Mononuclear cell (primary cell): ENCODE results near the gene RAB6A. TPM values are rescaled to one million over a fixed set of nuclear protein-coding genes. Genes with fewer than 3 reads are reported as not detected.
A peak's percentile ranks its signal among the peaks of the same experiment; 100 is the strongest.

ENCODE experiments used
- H3K27me3 ChIP-seq: 2 replicates; pipeline ENCODE4 v1.6.0; 2011; ENCODE audit warnings: low read length, control low read depth; ENCODE audit not compliant: insufficient read depth
- H3K4me1 ChIP-seq: 2 replicates; pipeline ENCODE4 v1.5.1; 2011; ENCODE audit warnings: mild to moderate bottlenecking, low read length, control low read depth; ENCODE audit not compliant: insufficient read depth
- H3K4me3 ChIP-seq: 2 replicates; pipeline ENCODE4 v1.5.1; 2011; ENCODE audit warnings: mild to moderate bottlenecking, low read length, moderate library complexity
- H3K9me3 ChIP-seq: 2 replicates; pipeline ENCODE4 v1.5.1; 2011; ENCODE audit warnings: low read depth, mild to moderate bottlenecking, control low read depth, low read length
- total RNA-seq: library from RNA; depleted of rRNA; stranded (reverse); fragments of >200 nt; gene quantifications from one replicate; pipeline ENCODE4 v1.2.3, GENCODE V29; 2012

The RAB6A gene
- total RNA-seq, 1 donor = 85.2 TPM

GRCh38 chr11:73660497-73661034, 100.3 kb downstream of the RAB6A start:
- Histone ChIP-seq H3K4me3 (no peak overlapping the region), H3K27me3 (no peaks in the 10 kb centered on the region), H3K4me1 (peaks cover 20% of the 10 kb centered on the region), H3K9me3 (no peaks in the 10 kb centered on the region)

- no peak overlapping the region for H3K4me3 ChIP-seq
- no peaks in the 10 kb centered on the region for H3K9me3 ChIP-seq
- peaks cover 20% of the 10 kb centered on the region for H3K4me1 ChIP-seq
- no peaks in the 10 kb centered on the region for H3K27me3 ChIP-seq
These were observed 100.9 kb downstream of the RAB6A start for GRCh38 chr11:73659961-73660360.

GRCh38 chr11:73656985-73657384, 103.9 kb downstream of the RAB6A start:
- Histone ChIP-seq H3K4me1 (peaks cover 11% of the 10 kb centered on the region), H3K27me3 (no peaks in the 10 kb centered on the region), H3K9me3 (no peaks in the 10 kb centered on the region), H3K4me3 (no peak overlapping the region)

- Histone ChIP-seq H3K4me3 (no peak overlapping the region), H3K27me3 (no peaks in the 10 kb centered on the region), H3K4me1 (peaks cover 2% of the 10 kb centered on the region), H3K9me3 (no peaks in the 10 kb centered on the region)
These were observed 105.2 kb downstream of the RAB6A start for GRCh38 chr11:73655686-73656085.

- no peaks in the 10 kb centered on the region for H3K9me3 ChIP-seq
- H3K4me3 ChIP-seq = no peak overlapping the region
- H3K4me1 ChIP-seq = no peaks in the 10 kb centered on the region
- H3K27me3 ChIP-seq = no peaks in the 10 kb centered on the region
These were observed 106.3 kb downstream of the RAB6A start for GRCh38 chr11:73654482-73655021.

- no peaks in the 10 kb centered on the region for H3K27me3 ChIP-seq
- no peak overlapping the region for H3K4me3 ChIP-seq
- H3K4me1 ChIP-seq = no peaks in the 10 kb centered on the region
- H3K9me3 ChIP-seq = no peaks in the 10 kb centered on the region
These were observed 106.9 kb downstream of the RAB6A start for GRCh38 chr11:73653996-73654395.

GRCh38 chr11:73652856-73653559, 107.9 kb downstream of the RAB6A start:
- H3K27me3 ChIP-seq = no peaks in the 10 kb centered on the region
- H3K4me1 ChIP-seq = peaks cover 2% of the 10 kb centered on the region
- no peaks in the 10 kb centered on the region for H3K9me3 ChIP-seq
- no peak overlapping the region for H3K4me3 ChIP-seq

GRCh38 chr11:73652046-73652730, 108.7 kb downstream of the RAB6A start:
- H3K9me3 ChIP-seq = no peaks in the 10 kb centered on the region
- H3K4me1 ChIP-seq = peaks cover 9% of the 10 kb centered on the region
- H3K4me3 ChIP-seq = no peak overlapping the region
- no peaks in the 10 kb centered on the region for H3K27me3 ChIP-seq

- H3K4me3 ChIP-seq = no peak overlapping the region
- H3K27me3 ChIP-seq = no peaks in the 10 kb centered on the region
- H3K9me3 ChIP-seq = no peaks in the 10 kb centered on the region
- peaks cover 12% of the 10 kb centered on the region for H3K4me1 ChIP-seq
These were observed 109.2 kb downstream of the RAB6A start for GRCh38 chr11:73651661-73652045.

GRCh38 chr11:73651252-73651651, 109.6 kb downstream of the RAB6A start:
- H3K9me3 ChIP-seq = no peaks in the 10 kb centered on the region
- no peaks in the 10 kb centered on the region for H3K27me3 ChIP-seq
- H3K4me3 ChIP-seq = no peak overlapping the region
- peaks cover 12% of the 10 kb centered on the region for H3K4me1 ChIP-seq

- peaks cover 17% of the 10 kb centered on the region for H3K4me1 ChIP-seq
- H3K27me3 ChIP-seq = no peaks in the 10 kb centered on the region
- no peaks in the 10 kb centered on the region for H3K9me3 ChIP-seq
- H3K4me3 ChIP-seq = no peak overlapping the region
These were observed 110.5 kb downstream of the RAB6A start for GRCh38 chr11:73650400-73650799.

GRCh38 chr11:73649206-73649605, 111.7 kb downstream of the RAB6A start:
- H3K9me3 ChIP-seq = no peaks in the 10 kb centered on the region

GRCh38 chr11:73648571-73649046, 112.3 kb downstream of the RAB6A start:
- peaks cover 22% of the 10 kb centered on the region for H3K4me1 ChIP-seq
- no peaks in the 10 kb centered on the region for H3K27me3 ChIP-seq
- no peak overlapping the region for H3K4me3 ChIP-seq
- no peaks in the 10 kb centered on the region for H3K9me3 ChIP-seq

More at GRCh38 chr11:73649206-73649605, 111.7 kb downstream of the RAB6A start:
- H3K4me3 ChIP-seq = no peak overlapping the region
- H3K27me3 ChIP-seq = no peaks in the 10 kb centered on the region
- peaks cover 22% of the 10 kb centered on the region for H3K4me1 ChIP-seq

- Histone ChIP-seq H3K9me3 (no peaks in the 10 kb centered on the region), H3K27me3 (no peaks in the 10 kb centered on the region), H3K4me1 (peaks cover 22% of the 10 kb centered on the region), H3K4me3 (no peak overlapping the region)
These were observed 112.8 kb downstream of the RAB6A start for GRCh38 chr11:73648121-73648520.

GRCh38 chr11:73647459-73648100, 113.3 kb downstream of the RAB6A start:
- Histone ChIP-seq H3K4me3 (peak overlapping the region; percentile 17), H3K9me3 (no peaks in the 10 kb centered on the region), H3K27me3 (no peaks in the 10 kb centered on the region), H3K4me1 (peaks cover 22% of the 10 kb centered on the region)
